GM10248 (cell line): ENCODE data around the gene RAB7B.

Source experiments
- CTCF ChIA-PET: fragments of 300-600 bp; sonication (Branson Sonifier 250); formaldehyde crosslinking; extraction: SDS; loops from one replicate; lab custom pipeline; 2021; ENCODE audit warnings: antibody characterized with exemption; lab: Yijun Ruan, JAX
- POLR2A ChIA-PET: fragments of 350-650 bp; sonication (Branson Sonifier 250); formaldehyde crosslinking; extraction: SDS; loops from one replicate; lab custom pipeline; 2020; ENCODE audit warnings: antibody characterized with exemption; lab: Yijun Ruan, JAX
- DNase-seq: peaks from one replicate; pipeline ENCODE4 v3.0.0; 2012; ENCODE audit errors: extremely low spot score
- CTCF ChIP-seq: IDR thresholded peaks from 2 replicates; pipeline ENCODE4 v1.5.1; 2012; ENCODE audit warnings: mild to moderate bottlenecking, low read depth; ENCODE audit errors: extremely low read depth, missing control alignments, control extremely low read depth

RAB7B gene

GRCh38 chr1:205985330-205986005 is 17.7 kb downstream of the RAB7B start:
- no peak for DNase-seq
- POLR2A ChIA-PET: no interaction called here
- CTCF ChIA-PET: interaction anchor here (0.8 to 13.6 kb wide), 12 partner anchors 8 to 353 kb away, joined by 3 to 323 read pairs (median 4); partner anchors contain the start of gene CTSE
- TF ChIP-seq CTCF: no peak

- peak; percentile 82 for TF ChIP-seq CTCF
- ChIA-PET POLR2A (no interaction called here), CTCF (interaction anchor here (0.6 to 13.6 kb wide), 22 partner anchors 8 to 325 kb away, joined by 3 to 323 read pairs (median 4); partner anchors contain the start of genes CTSE and RAB7B)
- peak; percentile 71 for DNase-seq
Observed at GRCh38 chr1:205983925-205984725, 19.1 kb downstream of the RAB7B start.

GRCh38 chr1:205981257-205981656 is 21.9 kb downstream of the RAB7B start:
- no peak for DNase-seq
- TF ChIP-seq CTCF: no peak
- ChIA-PET POLR2A (interaction anchor here (0.6 kb wide), 1 partner anchor 193 kb away, joined by 5 read pairs; no protein-coding TSS in a partner anchor), CTCF (interaction anchor here (4.9 to 13.6 kb wide), 4 partner anchors 11 to 123 kb away, joined by 53 to 323 read pairs (median 145); no protein-coding TSS in a partner anchor)

GRCh38 chr1:205980237-205980870 is 22.8 kb downstream of the RAB7B start:
- ChIA-PET CTCF (interaction anchor here (1.3 to 13.6 kb wide), 8 partner anchors 12 to 389 kb away, joined by 4 to 323 read pairs (median 84); no protein-coding TSS in a partner anchor), POLR2A (interaction anchor here (0.6 kb wide), 1 partner anchor 192 kb away, joined by 5 read pairs; no protein-coding TSS in a partner anchor)
- TF ChIP-seq CTCF: no peak
- DNase-seq: no peak

GRCh38 chr1:205979301-205979700 is 23.9 kb downstream of the RAB7B start:
- DNase-seq: no peak
- ChIA-PET CTCF (interaction anchor here (0.7 to 13.6 kb wide), 12 partner anchors 11 to 388 kb away, joined by 3 to 323 read pairs (median 47); no protein-coding TSS in a partner anchor), POLR2A (no interaction called here)
- TF ChIP-seq CTCF: no peak

GRCh38 chr1:205978676-205979075 is 24.5 kb downstream of the RAB7B start:
- no peak for TF ChIP-seq CTCF
- CTCF ChIA-PET: interaction anchor here (0.7 to 13.6 kb wide), 17 partner anchors 11 to 320 kb away, joined by 3 to 323 read pairs (median 25); no protein-coding TSS in a partner anchor
- POLR2A ChIA-PET: no interaction called here
- no peak for DNase-seq
